GM18858 (cell line): ENCODE measurements around the gene KLHDC10.
"Not testable (repeated sequence)": the region's sequence is repeated elsewhere in the genome, so short reads cannot be mapped to it uniquely, and the experiment has no call there.

Experiments
- ATAC-seq: cut with Tn5 transposase; IDR thresholded peaks from one replicate; pipeline ENCODE4 v1.9.1; 2021; ENCODE audit not compliant: unreplicated experiment

Gene KLHDC10

DNA sequence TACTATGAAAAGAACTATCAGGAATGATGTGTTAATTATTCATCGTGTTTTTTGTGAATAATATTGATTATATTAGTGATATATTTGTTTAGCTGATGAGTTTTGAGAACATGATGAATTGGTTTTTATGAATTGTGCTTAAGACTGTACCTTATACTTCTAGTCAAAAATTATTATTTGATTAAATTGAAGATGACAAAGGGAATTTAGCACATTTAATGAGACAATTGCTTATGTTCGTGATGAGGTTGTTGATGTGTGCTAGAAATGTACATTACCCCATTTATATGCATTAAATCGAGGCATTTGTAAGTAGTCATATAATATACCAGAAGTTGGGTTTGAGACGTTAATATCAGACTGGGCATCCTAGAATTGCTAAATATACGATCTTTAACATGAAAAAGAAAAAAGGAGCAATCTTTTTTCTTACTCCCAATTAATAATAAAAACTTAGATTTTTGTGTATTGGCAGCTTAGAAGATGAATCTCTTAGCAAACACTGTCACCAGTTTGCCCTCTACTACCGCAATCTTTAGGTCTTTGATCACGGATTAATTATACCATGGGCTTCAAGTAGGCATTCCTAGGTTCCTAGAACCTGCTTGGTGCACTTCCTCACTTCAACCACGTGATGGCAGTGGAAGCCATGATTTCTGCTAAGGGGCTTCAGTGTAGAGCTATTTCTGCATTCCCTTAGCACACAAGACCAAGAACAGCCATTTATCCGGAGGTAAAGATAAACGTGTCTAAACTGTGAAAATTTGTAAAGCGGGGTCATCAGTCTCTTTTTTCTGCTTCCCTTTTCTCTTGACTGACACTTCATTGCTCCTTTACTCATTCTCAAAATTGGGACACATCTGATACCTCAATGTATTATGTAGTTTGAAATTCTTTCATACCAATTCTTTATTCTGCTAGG, 1.6 kb downstream of the KLHDC10 start:
- no peak for ATAC-seq

DNA sequence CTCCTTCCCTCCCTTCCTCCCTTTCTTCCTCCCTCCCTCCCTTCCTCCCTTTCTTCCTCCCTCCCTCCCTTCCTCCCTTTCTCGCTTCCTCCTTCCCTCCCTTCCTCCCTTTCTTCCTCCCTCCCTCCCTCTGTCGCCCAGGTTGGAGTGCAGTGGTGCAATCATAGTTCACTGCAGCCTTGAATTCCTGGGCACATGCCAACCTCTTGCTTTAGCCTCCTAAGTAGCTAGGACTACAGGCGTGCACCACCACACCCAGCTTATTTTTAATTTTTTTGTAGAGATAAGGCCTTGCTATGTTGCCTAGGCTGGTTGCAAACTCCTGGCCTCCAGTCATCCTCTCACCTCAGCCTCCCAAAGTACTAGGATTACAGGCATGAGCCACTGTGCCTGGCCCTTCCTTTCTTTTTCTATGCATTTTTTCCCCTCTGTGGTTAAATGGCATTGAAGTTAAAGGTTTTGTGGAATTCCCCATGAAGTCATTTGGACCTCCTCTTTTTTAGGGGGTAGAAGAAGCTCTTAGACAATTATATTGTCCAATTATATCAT, 9.6 kb downstream of the KLHDC10 start:
- no peak for ATAC-seq

DNA sequence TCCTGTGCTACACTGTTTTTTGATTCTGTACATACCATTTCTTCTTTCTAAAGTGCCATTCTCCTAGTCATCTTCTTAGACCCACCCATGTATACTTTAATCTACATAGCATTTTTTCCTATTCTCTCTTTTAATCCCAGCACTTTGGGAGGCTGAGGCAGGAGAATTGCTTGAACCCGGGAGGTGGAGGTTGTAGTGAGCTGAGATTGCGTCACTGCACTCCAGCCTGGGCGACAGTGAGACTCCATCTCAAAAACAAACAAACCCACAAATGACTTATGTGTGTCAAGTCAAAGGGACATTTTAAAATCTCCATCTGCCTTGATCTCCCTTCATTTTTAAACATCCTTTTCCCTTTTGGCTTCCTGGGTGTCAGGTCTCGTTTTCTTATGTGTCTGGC, 13.2 kb downstream of the KLHDC10 start:
- ATAC-seq, result not testable (repeated sequence)

DNA sequence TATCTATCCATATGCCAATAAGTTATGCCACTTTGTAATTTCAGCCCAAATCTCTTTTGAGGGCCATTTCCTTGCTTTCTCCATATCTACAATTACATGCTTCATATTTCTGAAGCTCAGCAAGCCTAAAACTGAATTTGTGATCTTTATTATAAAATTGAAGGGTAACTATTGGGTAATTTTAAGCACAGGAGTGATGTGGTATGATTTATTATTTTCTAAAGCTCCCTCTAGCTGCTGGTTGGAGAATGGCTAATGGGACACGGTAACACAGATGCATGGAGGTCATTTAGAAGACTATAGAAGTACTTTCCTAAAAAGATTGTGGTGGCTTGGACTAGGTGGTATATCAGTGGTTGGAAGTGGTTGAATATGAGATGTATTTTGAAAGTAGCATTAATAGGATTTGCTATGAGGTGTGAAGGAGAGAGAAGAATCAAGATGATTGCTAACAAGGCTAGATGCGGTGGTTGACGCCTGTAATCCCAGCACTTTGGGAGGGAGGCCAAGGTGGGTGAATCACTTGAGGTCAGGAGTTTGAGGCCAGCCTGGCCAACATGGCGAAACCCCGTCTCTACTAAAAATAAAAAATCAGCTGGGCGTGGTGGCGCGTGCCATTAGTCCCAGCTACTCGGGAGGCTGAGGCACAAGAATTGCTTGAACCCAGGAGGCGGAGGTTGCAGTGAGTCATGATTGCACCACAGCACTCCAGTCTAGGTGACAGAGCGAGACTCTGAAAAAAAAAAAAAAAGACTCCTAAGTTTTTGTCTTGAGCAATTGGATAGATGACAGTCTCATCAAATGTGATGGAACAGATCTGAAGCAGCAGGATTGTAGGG, 13.9 kb downstream of the KLHDC10 start:
- ATAC-seq, result no peak

DNA sequence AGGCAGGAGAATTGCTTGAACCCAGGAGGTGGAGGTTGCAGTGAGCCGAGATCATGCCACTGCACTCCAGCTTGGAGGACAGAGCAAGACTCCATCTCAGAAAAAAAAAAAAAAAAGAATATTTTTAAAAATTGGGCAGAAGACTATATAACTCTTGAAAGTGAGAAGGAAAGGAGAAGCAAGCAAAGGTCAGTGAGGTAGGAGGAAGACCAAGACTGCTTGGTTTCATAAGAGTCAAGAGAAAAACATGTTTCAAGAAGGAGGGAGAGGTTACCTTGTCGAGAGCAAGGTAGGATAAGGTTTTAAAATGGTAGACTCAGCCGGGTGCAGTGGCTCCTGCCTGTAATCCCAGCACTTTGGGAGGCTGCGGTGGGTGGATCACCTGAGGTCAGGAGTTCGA, 14.9 kb downstream of the KLHDC10 start:
- ATAC-seq, result not testable (repeated sequence)

DNA sequence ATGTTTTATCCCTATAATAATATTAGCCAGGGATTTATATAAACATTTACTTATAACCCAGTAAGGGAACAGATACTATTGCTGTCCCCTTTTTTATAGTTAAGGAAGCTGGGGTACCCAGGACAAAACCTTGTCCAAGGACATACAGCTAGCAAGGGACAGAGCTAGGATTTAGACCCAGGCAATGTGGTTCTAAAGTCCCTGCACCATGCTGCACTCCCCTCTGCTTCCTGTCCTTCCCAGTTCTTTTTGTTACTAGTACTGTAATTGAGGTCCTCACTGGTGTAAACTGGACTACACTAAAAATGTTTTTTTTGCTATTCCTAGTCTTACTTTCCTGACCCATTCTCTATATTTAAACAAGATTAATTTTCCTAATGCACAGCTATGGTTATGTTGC, 16.6 kb downstream of the KLHDC10 start:
- ATAC-seq, result no peak

DNA sequence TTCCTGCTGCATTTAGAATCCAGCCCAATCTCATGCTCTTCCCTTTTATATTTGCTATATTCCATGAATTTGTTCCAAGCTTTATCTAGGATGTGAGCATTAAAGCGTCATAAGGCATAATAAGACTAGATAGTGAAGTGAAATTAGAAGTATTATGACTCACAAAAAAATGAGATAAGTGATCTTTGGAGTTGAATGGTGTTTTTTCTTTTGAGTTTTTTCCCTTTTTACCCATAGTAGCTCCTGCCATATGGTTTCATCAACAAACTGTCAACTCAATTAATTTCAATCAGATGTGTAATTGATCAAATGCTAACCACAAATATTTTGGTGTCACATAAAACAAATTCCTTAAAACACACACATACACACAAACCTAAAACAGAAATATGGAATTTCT, 17.0 kb downstream of the KLHDC10 start:
- ATAC-seq, result no peak

DNA sequence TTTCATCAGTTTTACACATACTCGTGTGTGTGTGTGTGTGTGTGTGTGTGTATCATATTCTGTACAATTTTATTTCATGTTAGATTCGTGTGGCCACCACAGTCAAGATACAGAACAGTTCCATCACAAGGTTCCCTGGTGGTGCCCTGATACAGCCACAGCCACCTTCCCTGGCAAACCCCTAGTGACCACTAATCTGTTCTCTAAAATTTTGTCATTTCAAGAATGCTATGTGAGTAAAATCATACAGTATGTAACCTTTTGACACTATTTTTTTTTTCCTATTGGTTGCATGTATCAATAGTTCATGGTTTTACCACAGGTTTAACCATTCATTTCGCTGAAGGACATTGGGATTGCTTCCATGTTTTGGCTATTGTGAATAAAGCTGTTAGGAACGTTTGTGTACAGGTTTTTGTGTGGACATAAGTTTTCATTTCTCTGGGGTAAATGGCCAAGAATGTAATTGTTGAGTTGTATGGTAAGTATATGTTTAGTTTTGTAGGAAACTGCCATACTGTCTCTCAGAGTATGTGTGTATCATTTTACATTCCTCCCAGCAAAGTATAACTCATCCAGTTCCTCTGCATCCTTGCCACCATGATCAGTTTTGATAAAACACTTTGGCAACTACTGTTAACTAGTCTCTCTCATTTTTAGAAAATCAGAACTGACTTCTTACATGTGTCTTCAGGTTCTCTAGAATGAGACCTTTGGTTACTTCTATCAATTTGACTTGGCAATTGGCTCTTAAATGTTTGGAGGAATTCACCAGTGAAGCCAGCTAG, 20.6 kb downstream of the KLHDC10 start:
- no peak for ATAC-seq

DNA sequence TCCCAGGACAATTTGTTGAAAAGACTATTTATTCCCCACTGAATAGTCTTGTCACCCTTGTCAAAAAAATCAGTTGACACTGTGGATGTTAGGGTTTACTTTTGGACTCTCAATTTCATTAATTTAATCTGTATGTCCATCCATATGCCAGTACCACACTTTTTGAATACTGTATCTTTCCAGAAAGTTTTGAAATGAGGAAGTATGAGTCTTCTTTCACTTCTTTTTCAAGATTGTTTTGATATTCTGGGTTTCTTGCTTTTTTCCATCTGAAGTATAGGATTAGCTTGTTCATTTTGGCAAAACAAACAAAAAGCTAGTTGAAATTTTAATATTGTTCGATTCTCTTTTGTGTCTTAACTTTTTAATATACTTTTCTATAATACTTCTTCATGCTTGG, 21.7 kb downstream of the KLHDC10 start:
- no peak for ATAC-seq

DNA sequence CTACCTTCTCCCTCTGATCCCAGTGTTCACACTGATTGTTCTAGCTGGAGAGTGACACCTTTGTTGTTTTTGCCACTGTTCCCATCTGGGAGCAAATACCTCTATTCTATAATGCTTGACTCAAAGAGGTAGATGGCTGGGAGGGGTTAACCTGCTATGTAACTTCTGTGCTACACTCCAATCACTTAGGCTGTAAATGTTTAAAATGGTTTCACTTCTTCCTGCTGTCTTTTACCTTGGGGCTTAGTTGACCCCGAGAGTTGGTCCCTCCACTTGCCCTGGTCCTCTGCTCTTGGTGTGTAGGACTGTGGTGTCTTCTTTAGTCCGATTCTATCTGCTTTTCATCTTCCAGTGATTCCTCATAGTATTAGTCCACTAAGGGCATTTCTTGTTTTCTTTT, 22.3 kb downstream of the KLHDC10 start:
- no peak for ATAC-seq

DNA sequence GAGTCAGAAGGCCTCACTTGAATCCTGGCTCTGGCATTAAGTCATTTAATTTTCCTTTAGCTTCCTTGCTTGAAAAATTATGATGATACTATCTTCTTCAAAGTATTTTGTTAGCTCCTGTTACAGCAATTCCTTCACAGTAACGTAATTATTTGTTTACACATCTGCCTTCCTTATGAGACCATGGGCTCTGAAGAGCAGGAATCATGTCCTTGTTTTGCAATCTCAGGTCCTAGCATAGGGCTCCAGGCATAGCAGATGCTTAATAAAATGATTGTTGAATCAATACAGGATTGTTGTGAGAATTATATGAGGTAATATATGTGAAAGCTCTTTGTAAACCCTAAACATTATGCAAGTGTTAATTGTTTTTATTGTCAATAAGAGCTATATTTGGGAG, 25.5 kb downstream of the KLHDC10 start:
- no peak for ATAC-seq

DNA sequence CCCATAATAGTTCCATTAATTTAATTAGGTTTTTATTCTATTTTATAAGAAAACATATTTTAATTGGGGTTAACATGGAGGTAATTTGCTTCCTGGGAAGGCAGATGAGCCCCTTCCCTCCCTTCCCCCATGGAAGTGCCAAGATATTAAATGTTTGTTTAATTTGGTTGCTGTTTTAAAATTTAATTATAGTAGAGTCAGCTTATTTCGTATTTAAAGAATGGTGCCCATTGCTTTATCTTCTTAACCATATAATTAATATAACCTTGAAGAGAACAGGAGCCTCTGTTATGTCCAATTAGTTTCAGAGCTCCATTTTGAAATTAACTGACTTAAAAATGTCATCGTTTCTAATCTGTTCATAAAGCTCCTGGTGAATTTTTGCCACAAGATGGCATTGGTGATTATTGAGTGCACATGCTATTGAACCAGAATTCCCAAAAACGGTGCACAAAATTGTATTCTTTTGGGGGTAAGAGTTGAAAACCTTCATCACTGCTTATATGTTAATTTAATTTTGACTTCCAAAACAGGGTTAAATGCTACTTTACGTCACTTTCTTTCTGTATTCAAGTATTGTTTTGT, 26.0 kb downstream of the KLHDC10 start:
- no peak for ATAC-seq

DNA sequence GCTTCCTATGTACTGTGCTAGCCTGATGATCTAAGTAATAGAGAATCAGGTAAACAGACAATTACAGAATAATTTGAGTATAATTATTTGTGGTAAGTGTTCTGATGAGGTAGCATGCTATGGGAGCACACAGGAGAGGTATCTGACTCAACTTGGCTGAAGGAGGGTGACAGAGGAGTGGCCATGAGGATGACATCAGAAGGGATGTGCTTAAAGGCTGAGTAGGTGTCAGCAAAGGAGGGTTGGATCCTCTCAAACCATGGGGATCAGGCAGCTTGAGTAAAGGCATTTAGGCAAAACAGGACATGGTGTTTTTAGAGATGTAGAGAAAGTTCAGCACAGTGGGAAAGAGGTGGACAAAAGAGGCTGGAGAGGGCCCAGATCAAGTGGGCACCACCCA, 29.0 kb downstream of the KLHDC10 start:
- ATAC-seq, result no peak

DNA sequence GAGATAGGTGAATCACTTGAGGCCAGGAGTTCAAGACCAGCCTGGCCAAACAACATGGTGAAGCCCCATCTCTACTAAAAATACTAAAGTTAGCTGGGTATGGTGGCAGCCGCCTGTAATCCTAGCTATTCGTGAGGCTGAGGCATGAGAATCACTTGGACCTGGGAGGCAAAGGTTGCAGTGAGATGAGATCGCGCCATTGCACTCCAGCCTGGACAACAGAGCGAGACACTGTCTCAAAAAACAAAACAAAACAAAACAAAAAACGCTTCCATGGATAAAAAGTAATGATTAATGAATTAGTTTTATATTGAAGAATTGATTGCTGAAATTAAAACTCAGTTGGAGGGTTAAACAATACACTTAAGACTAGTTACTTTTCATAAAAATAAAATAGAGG, 32.3 kb downstream of the KLHDC10 start:
- no peak for ATAC-seq

DNA sequence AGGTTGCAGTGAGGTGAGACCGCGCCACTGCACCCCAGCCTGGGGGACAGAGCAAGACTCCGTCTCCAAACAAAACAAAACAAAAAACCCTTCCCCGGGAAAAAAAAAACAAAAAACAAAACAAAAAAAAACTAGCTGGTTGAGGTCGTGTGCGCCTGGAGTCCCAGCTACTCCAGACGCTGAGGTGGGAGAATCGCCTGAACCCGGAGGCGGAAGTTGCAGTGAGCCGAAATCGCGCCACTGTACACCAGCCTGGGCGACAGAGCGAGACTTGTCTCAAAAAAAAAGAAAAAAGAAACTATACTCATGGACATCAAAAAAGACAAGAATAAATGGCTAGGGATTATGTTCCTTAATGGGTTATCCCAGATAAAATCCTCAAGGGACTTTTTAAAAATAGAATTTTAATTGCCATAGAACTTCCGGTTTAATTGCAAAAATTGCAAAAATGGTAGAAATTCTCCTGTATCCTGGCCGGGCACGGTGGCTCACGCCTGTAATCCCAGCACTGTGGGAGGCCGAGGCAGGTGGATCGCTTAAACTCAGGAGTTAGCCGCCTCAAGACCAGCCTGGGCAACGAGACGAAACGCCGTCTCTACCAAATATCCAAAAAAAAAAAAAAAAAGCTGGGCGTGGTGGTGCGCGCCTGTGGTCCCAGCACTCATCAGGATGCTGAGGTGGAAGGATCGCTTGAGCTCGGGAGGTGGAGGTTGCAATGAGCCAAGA, 37.8 kb downstream of the KLHDC10 start:
- no peak for ATAC-seq

DNA sequence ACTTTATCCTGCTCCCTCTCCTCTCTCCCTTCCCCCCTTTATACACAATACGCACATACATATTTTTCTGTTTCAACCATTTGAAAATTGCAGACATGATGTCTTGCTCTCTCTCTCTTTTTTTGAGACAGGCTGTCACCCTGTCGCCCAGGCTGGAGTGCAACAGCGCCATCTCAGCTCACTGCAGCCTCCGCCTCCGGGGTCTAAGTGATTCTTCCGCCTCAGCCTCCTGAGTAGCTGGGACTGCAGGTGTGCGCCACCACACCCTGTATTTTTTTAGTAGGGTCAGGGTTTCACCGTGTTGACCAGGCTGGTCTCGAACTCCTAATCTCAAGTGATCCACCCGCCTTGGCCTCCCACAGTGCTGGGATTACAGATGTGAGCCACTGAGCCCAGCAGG, 38.5 kb downstream of the KLHDC10 start:
- ATAC-seq, result no peak

DNA sequence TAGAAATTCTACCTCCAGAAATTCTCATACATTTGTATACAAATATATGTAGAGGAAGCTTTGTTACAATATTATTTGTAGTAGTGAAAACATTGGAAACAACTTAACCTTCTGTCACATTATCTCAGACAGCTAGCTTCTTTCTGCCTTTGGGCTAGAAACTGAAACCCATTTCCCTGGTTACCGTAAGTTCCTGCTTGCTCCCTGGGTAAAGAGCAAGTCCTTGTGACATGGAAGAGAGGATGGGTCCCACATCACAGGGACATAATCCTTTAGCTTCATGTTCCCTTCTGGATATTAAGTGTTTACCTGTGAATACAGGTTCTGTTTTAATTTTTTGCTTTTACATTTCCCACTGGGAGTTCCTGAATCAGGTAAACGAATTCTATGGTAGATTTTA, 41.8 kb downstream of the KLHDC10 start:
- ATAC-seq, result no peak

DNA sequence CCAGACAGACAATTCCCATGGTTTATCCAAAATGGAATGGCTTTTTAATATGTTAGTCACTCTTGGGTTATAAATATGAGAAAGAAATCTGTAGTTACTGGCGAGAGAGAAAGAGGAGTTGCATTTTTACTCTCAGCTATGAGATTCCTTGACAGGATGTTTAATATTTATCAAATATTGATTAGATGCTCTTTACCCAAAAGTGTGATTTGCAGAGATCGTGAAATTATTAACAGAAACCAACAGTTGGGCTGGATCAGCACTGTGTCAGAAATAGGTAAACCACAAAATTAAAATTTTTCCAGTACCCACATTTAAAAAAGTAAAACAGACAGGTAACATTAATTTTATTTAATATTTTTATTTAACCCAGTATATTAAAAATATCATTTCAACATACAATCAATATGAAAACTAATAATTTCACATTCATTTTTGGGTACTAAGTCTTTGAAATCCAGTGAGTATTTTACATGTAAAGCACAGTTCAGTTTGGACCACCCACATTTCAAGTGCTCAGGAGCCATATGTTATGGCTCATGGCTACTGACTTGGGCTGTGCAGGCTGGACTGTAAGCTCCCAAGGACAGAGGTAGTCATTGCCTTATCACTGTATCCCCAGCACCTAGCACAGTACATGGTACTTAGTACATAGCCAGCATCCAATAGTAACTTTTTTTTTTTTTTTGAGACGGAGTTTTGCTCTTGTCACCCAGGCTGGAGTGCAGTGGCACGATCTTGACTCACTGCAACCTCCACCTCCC, 42.5 kb downstream of the KLHDC10 start:
- no peak for ATAC-seq

DNA sequence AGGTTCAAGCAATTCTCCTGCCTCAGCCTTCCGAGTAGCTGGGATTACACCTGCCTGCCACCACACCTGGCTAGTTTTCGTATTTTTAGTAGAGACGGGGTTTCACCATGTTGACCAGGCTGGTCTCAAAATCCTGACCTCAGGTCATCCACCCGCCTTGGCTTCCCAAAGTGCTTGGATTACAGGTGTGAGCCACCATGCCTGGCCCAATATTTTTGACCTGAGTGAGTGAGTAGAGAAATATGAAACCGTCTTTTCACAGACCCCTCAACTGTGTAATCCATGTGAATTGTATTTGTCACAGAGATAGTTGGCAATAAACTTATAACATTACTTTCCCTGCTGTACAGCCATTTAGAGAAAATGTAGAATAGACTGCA, 43.1 kb downstream of the KLHDC10 start:
- ATAC-seq, result not testable (repeated sequence)
